ENCODE results near the gene PIGL.

- TF ChIP-seq CTCF (conservative IDR thresholded peaks at IDR 0.05 in 1 of 2, IDR thresholded peaks at IDR 0.05 in 1 of 2; ENCODE audit: low read depth in 1 of 2, low read length in 2 of 2) (no peak), EZH2 (IDR thresholded peaks at IDR 0.05; ENCODE audit: low read length, missing control alignments) (no peak)
Measured at GRCh38 chr17:16255481-16255921, 38.5 kb downstream of the PIGL start.
